ENCODE results near the gene ITM2B. TPM values are rescaled to one million over a fixed set of nuclear protein-coding genes. Genes with fewer than 3 reads are reported as not detected.

ITM2B gene
- total RNA-seq, 4 donors from 2014 or later, result 299 to 343 (median 303) TPM

- Histone ChIP-seq H3K9me3 (no peaks in the 10 kb centered on the region), H3K4me1 (peaks cover 46 to 50% (median 46%) of the 10 kb centered on the region in 4 donors), H3K27ac (replicated peaks in 1 of 4) (peak overlapping the region in 1 of 4 donors; percentile 53), H3K4me3 (no peak overlapping the region), H3K36me3 (peaks cover 25 to 53% (median 43%) of the 10 kb centered on the region in 4 donors), H3K27me3 (no peaks in the 10 kb centered on the region)
- no peak for DNase-seq (ENCODE audit: extremely low spot score)
- WGBS, result 60% methylated on average over 2 of the region's 2 CpGs
- no peak for TF ChIP-seq POLR2AphosphoS5 (IDR thresholded peaks at IDR 0.05)
- TF ChIP-seq EP300 (IDR thresholded peaks at IDR 0.05), result no peak
- TF ChIP-seq CTCF (IDR thresholded peaks at IDR 0.05), result no peak
- TF ChIP-seq POLR2A (IDR thresholded peaks at IDR 0.05; ENCODE audit: low read depth), result no peak
- intact Hi-C loops (cut with DNase I), result loop anchor here (5.0 kb wide), 1 partner anchor 48 kb away; the partner anchor contains the start of gene RB1
These were observed 20.8 kb downstream of the ITM2B start for GRCh38 chr13:48253849-48254248.

GRCh38 chr13:48255090-48255489, 22.1 kb downstream of the ITM2B start:
- TF ChIP-seq POLR2A (IDR thresholded peaks at IDR 0.05; ENCODE audit: low read depth) (no peak), CTCF (IDR thresholded peaks at IDR 0.05) (no peak), POLR2AphosphoS5 (IDR thresholded peaks at IDR 0.05) (no peak), EP300 (IDR thresholded peaks at IDR 0.05) (no peak)
- Histone ChIP-seq H3K4me1 (peaks cover 39 to 44% (median 43%) of the 10 kb centered on the region in 4 donors), H3K4me3 (no peak overlapping the region), H3K27ac (replicated peaks in 1 of 4) (no peak overlapping the region), H3K9me3 (no peaks in the 10 kb centered on the region), H3K36me3 (peaks cover 31 to 65% (median 54%) of the 10 kb centered on the region in 4 donors), H3K27me3 (no peaks in the 10 kb centered on the region)
- intact Hi-C loops (cut with DNase I), result no loop called here
- DNase-seq (ENCODE audit: extremely low spot score), result no peak
- WGBS, result 93% methylated on average over 13 of the region's 13 CpGs

- Histone ChIP-seq H3K4me3 (no peak overlapping the region), H3K4me1 (peaks cover 33 to 40% (median 38%) of the 10 kb centered on the region in 4 donors), H3K9me3 (no peaks in the 10 kb centered on the region), H3K27ac (replicated peaks in 1 of 4) (no peak overlapping the region), H3K27me3 (no peaks in the 10 kb centered on the region), H3K36me3 (peaks cover 38 to 74% (median 60%) of the 10 kb centered on the region in 4 donors)
- DNase-seq (ENCODE audit: extremely low spot score), result no peak
- intact Hi-C loops (cut with DNase I), result no loop called here
- WGBS, result 40% methylated on average over 1 of the region's 1 CpG
- TF ChIP-seq POLR2AphosphoS5 (IDR thresholded peaks at IDR 0.05) (no peak), EP300 (IDR thresholded peaks at IDR 0.05) (no peak), CTCF (IDR thresholded peaks at IDR 0.05) (no peak), POLR2A (IDR thresholded peaks at IDR 0.05; ENCODE audit: low read depth) (no peak)
These were observed 22.9 kb downstream of the ITM2B start for GRCh38 chr13:48255954-48256353.

GRCh38 chr13:48258002-48258401, 25.0 kb downstream of the ITM2B start:
- DNase-seq (ENCODE audit: extremely low spot score), result no peak
- no peaks in the 10 kb centered on the region for H3K27me3 ChIP-seq
- H3K36me3 ChIP-seq, result peaks cover 41 to 94% (median 76%) of the 10 kb centered on the region in 4 donors
- intact Hi-C loops (cut with DNase I), result no loop called here
- TF ChIP-seq POLR2AphosphoS5 (IDR thresholded peaks at IDR 0.05) (no peak), EP300 (IDR thresholded peaks at IDR 0.05) (no peak), CTCF (IDR thresholded peaks at IDR 0.05) (no peak), POLR2A (IDR thresholded peaks at IDR 0.05; ENCODE audit: low read depth) (no peak)
- no peak overlapping the region for H3K4me3 ChIP-seq
- H3K9me3 ChIP-seq, result no peaks in the 10 kb centered on the region
- H3K4me1 ChIP-seq, result peaks cover 14 to 22% (median 21%) of the 10 kb centered on the region in 4 donors
- H3K27ac ChIP-seq (replicated peaks in 1 of 4), result no peak overlapping the region

- intact Hi-C loops (cut with DNase I), result no loop called here
- Histone ChIP-seq H3K36me3 (peaks cover 41 to 99% (median 81%) of the 10 kb centered on the region in 4 donors), H3K4me1 (peaks cover 10 to 19% (median 18%) of the 10 kb centered on the region in 4 donors), H3K4me3 (no peak overlapping the region), H3K9me3 (no peaks in the 10 kb centered on the region), H3K27me3 (no peaks in the 10 kb centered on the region), H3K27ac (replicated peaks in 1 of 4) (no peak overlapping the region)
- no peak for DNase-seq (ENCODE audit: extremely low spot score)
- 90% methylated on average over 3 of the region's 3 CpGs for WGBS
- TF ChIP-seq EP300 (IDR thresholded peaks at IDR 0.05) (no peak), POLR2AphosphoS5 (IDR thresholded peaks at IDR 0.05) (no peak), POLR2A (IDR thresholded peaks at IDR 0.05; ENCODE audit: low read depth) (no peak), CTCF (IDR thresholded peaks at IDR 0.05) (no peak)
These were observed 25.4 kb downstream of the ITM2B start for GRCh38 chr13:48258430-48258829.
